Cardiac septum (tissue), 1 donor: ENCODE measurements around the gene SPATA9. TPM values are rescaled to one million over a fixed set of nuclear protein-coding genes. Genes with fewer than 3 reads are reported as not detected.

Source experiments
- total RNA-seq: library from RNA; stranded (reverse); fragmentation: NEBNext Ultra II Directional; extraction: Animal tissue kit (Norgen Biotek cat#: 25700); gene quantifications from one replicate; pipeline ENCODE4 v1.2.1, GENCODE V29; 2021
- donor health status: DM: no; HTN: no; CAD: no.

Gene SPATA9
- total RNA-seq, 1 donor from 2014 or later: not detected

Other genes with a start within 250 kb of the SPATA9 start
- 70.7 TPM for gene SKIC3, start 128.0 kb downstream of the SPATA9 start, total RNA-seq
- gene ARSK, start 127.9 kb downstream of the SPATA9 start, total RNA-seq: 2.2 TPM
- not detected for gene GPR150, start 62.9 kb downstream of the SPATA9 start, total RNA-seq
- gene RFESD, start 36.2 kb downstream of the SPATA9 start, total RNA-seq: 2.7 TPM
- 79.0 TPM for gene RHOBTB3, start 48.3 kb upstream of the SPATA9 start, total RNA-seq
- 119 TPM for gene GLRX, start 139.7 kb upstream of the SPATA9 start, total RNA-seq